GM18868 (cell line): ENCODE measurements around the gene TLL2.
"Not testable (repeated sequence)": the region's sequence is repeated elsewhere in the genome, so short reads cannot be mapped to it uniquely, and the experiment has no call there.

Experiments used
- ATAC-seq: cut with Tn5 transposase; IDR thresholded peaks from one replicate; pipeline ENCODE4 v1.9.1; 2021; ENCODE audit warnings: mild to moderate bottlenecking, moderate library complexity; ENCODE audit not compliant: unreplicated experiment

TLL2 gene

GRCh38 chr10:96513698-96514561 is at the start of gene TLL2:
Gene TLL2, minus strand, starts transcription at chr10:96513926. Its CDS starts 241 bp downstream, at chr10:96513685.
- peak; percentile 78 for ATAC-seq

- ATAC-seq, result no peak
Observed at GRCh38 chr10:96560966-96561887, 47.5 kb upstream of the TLL2 start.

GRCh38 chr10:96560489-96560888 is 46.8 kb upstream of the TLL2 start:
- ATAC-seq, result no peak

GRCh38 chr10:96556003-96556402 is 42.3 kb upstream of the TLL2 start:
- ATAC-seq, result no peak

- ATAC-seq, result no peak
Observed at GRCh38 chr10:96555330-96555729, 41.6 kb upstream of the TLL2 start.

GRCh38 chr10:96548589-96548988 is 34.9 kb upstream of the TLL2 start:
- ATAC-seq, result no peak

GRCh38 chr10:96545558-96545957 is 31.8 kb upstream of the TLL2 start:
- ATAC-seq, result not testable (repeated sequence)

GRCh38 chr10:96541921-96542320 is 28.2 kb upstream of the TLL2 start:
- no peak for ATAC-seq

- no peak for ATAC-seq
Observed at GRCh38 chr10:96540240-96540639, 26.5 kb upstream of the TLL2 start.

- ATAC-seq, result no peak
Observed at GRCh38 chr10:96538683-96539082, 25.0 kb upstream of the TLL2 start.

- no peak for ATAC-seq
Observed at GRCh38 chr10:96536129-96536528, 22.4 kb upstream of the TLL2 start.

GRCh38 chr10:96532523-96532922 is 18.8 kb upstream of the TLL2 start:
- no peak for ATAC-seq

- no peak for ATAC-seq
Observed at GRCh38 chr10:96529634-96530279, 16.0 kb upstream of the TLL2 start.

- ATAC-seq, result no peak
Observed at GRCh38 chr10:96524741-96525140, 11.0 kb upstream of the TLL2 start.

- no peak for ATAC-seq
Observed at GRCh38 chr10:96517284-96517683, 3.6 kb upstream of the TLL2 start.

GRCh38 chr10:96516337-96516736 is 2.6 kb upstream of the TLL2 start:
- no peak for ATAC-seq

GRCh38 chr10:96513305-96513697 is 425 bp downstream of the TLL2 start:
- peak; percentile 40 for ATAC-seq

GRCh38 chr10:96512524-96513304 is 1.0 kb downstream of the TLL2 start:
- no peak for ATAC-seq

- no peak for ATAC-seq
Observed at GRCh38 chr10:96511044-96511945, 2.4 kb downstream of the TLL2 start.
